ENCODE measurements around the gene PTK7.
A peak's percentile ranks its signal among the peaks of the same experiment; 100 is the strongest.
"Not testable (repeated sequence)": the region's sequence is repeated elsewhere in the genome, so short reads cannot be mapped to it uniquely, and the experiment has no call there.

Gene PTK7

GRCh38 chr6:43113431-43114260 lies 37.5 kb downstream of the PTK7 start:
- no peak for TF ChIP-seq CTCF (IDR thresholded peaks at IDR 0.05; ENCODE audit: control insufficient read depth, insufficient read depth, low read depth, low read length, missing control alignments)
- DNase-seq (ENCODE audit: low read depth): no peak
- H3K4me3 ChIP-seq (ENCODE audit: control insufficient read depth, low read depth, low read length): no peak overlapping the region

GRCh38 chr6:43115365-43115764 lies 39.3 kb downstream of the PTK7 start:
- no peak overlapping the region for H3K4me3 ChIP-seq (ENCODE audit: control insufficient read depth, low read depth, low read length)
- no peak for DNase-seq (ENCODE audit: low read depth)
- no peak for TF ChIP-seq CTCF (IDR thresholded peaks at IDR 0.05; ENCODE audit: control insufficient read depth, insufficient read depth, low read depth, low read length, missing control alignments)

- not testable (repeated sequence) for H3K4me3 ChIP-seq (ENCODE audit: control insufficient read depth, low read depth, low read length); DNase-seq (ENCODE audit: low read depth)
These were observed 41.4 kb downstream of the PTK7 start for GRCh38 chr6:43117466-43117865.

- DNase-seq (ENCODE audit: low read depth): no peak
- no peak for TF ChIP-seq CTCF (IDR thresholded peaks at IDR 0.05; ENCODE audit: control insufficient read depth, insufficient read depth, low read depth, low read length, missing control alignments)
- H3K4me3 ChIP-seq (ENCODE audit: control insufficient read depth, low read depth, low read length): no peak overlapping the region
These were observed 43.4 kb downstream of the PTK7 start for GRCh38 chr6:43119482-43119881.

- TF ChIP-seq CTCF (IDR thresholded peaks at IDR 0.05; ENCODE audit: control insufficient read depth, insufficient read depth, low read depth, low read length, missing control alignments): no peak
- no peak for DNase-seq (ENCODE audit: low read depth)
- H3K4me3 ChIP-seq (ENCODE audit: control insufficient read depth, low read depth, low read length): no peak overlapping the region
These were observed 44.1 kb downstream of the PTK7 start for GRCh38 chr6:43120101-43120763.

GRCh38 chr6:43120944-43121913 lies 45.1 kb downstream of the PTK7 start:
- no peak overlapping the region for H3K4me3 ChIP-seq (ENCODE audit: control insufficient read depth, low read depth, low read length)
- DNase-seq (ENCODE audit: low read depth): peak; percentile 95

More at GRCh38 chr6:43120944-43121913, 45.1 kb downstream of the PTK7 start:
- no peak for TF ChIP-seq CTCF (IDR thresholded peaks at IDR 0.05; ENCODE audit: control insufficient read depth, insufficient read depth, low read depth, low read length, missing control alignments)
